ENCODE measurements around the gene ASS1. TPM values are rescaled to one million over a fixed set of nuclear protein-coding genes. Genes with fewer than 3 reads are reported as not detected.

ASS1 gene
- total RNA-seq, 1 experiment from 2014 or later: 5.8 TPM

- Histone ChIP-seq H3K9me3 (ENCODE audit: low read depth, low read length, poor library complexity, severe bottlenecking) (no peaks in the 10 kb centered on the region), H3K27ac (ENCODE audit: low read depth, low read length, poor library complexity, severe bottlenecking) (no peak overlapping the region), H3K4me3 (ENCODE audit: low read depth, low read length, poor library complexity, severe bottlenecking) (no peak overlapping the region), H3K27me3 (replicated peaks; ENCODE audit: insufficient read depth, low read depth, low read length, poor library complexity) (no peaks in the 10 kb centered on the region), H3K4me1 (ENCODE audit: insufficient read depth, low read length, poor library complexity, severe bottlenecking) (no peaks in the 10 kb centered on the region), H3K36me3 (ENCODE audit: insufficient read depth, low read length, poor library complexity, severe bottlenecking) (no peaks in the 10 kb centered on the region)
- no peak for TF ChIP-seq CTCF (conservative IDR thresholded peaks at IDR 0.05; ENCODE audit: low read depth, low read length)
- TF ChIP-seq EZH2 (IDR thresholded peaks at IDR 0.05; ENCODE audit: borderline replicate concordance, low read depth, low read length, poor library complexity, severe bottlenecking): no peak
- no peak for DNase-seq (ENCODE audit: low spot score)
- CTCF ChIA-PET: no interaction called here
- POLR2A ChIA-PET (ENCODE audit: low non-redundant PET): no interaction called here
- intact Hi-C loops (cut with micrococcal nuclease; ENCODE audit: unreplicated experiment): no loop called here
- BruUV-seq (replicated peaks): no TSS peak
Measured at GRCh38 chr9:130402243-130402642, 42.5 kb upstream of the ASS1 start.

- Histone ChIP-seq H3K27me3 (replicated peaks; ENCODE audit: insufficient read depth, low read depth, low read length, poor library complexity) (no peaks in the 10 kb centered on the region), H3K36me3 (ENCODE audit: insufficient read depth, low read length, poor library complexity, severe bottlenecking) (no peaks in the 10 kb centered on the region), H3K9me3 (ENCODE audit: low read depth, low read length, poor library complexity, severe bottlenecking) (no peaks in the 10 kb centered on the region), H3K4me1 (ENCODE audit: insufficient read depth, low read length, poor library complexity, severe bottlenecking) (no peaks in the 10 kb centered on the region), H3K27ac (ENCODE audit: low read depth, low read length, poor library complexity, severe bottlenecking) (no peak overlapping the region), H3K4me3 (ENCODE audit: low read depth, low read length, poor library complexity, severe bottlenecking) (no peak overlapping the region)
- ChIA-PET CTCF (no interaction called here), POLR2A (ENCODE audit: low non-redundant PET) (no interaction called here)
- TF ChIP-seq EZH2 (IDR thresholded peaks at IDR 0.05; ENCODE audit: borderline replicate concordance, low read depth, low read length, poor library complexity, severe bottlenecking): no peak
- no peak for TF ChIP-seq CTCF (conservative IDR thresholded peaks at IDR 0.05; ENCODE audit: low read depth, low read length)
- intact Hi-C loops (cut with micrococcal nuclease; ENCODE audit: unreplicated experiment): no loop called here
- BruUV-seq (replicated peaks): no TSS peak
- no peak for DNase-seq (ENCODE audit: low spot score)
Measured at GRCh38 chr9:130402645-130403440, 41.9 kb upstream of the ASS1 start.

GRCh38 chr9:130405657-130406257 is 39.0 kb upstream of the ASS1 start:
- no peaks in the 10 kb centered on the region for H3K9me3 ChIP-seq (ENCODE audit: low read depth, low read length, poor library complexity, severe bottlenecking)
- no peaks in the 10 kb centered on the region for H3K4me1 ChIP-seq (ENCODE audit: insufficient read depth, low read length, poor library complexity, severe bottlenecking)
- BruUV-seq (replicated peaks): no TSS peak
- ChIA-PET CTCF (no interaction called here), POLR2A (ENCODE audit: low non-redundant PET) (no interaction called here)
- no peak overlapping the region for H3K4me3 ChIP-seq (ENCODE audit: low read depth, low read length, poor library complexity, severe bottlenecking)
- H3K27me3 ChIP-seq (replicated peaks; ENCODE audit: insufficient read depth, low read depth, low read length, poor library complexity): peaks cover under 1% of the 10 kb centered on the region
- no peak for DNase-seq (ENCODE audit: low spot score)
- H3K27ac ChIP-seq (ENCODE audit: low read depth, low read length, poor library complexity, severe bottlenecking): no peak overlapping the region
- H3K36me3 ChIP-seq (ENCODE audit: insufficient read depth, low read length, poor library complexity, severe bottlenecking): no peaks in the 10 kb centered on the region
- intact Hi-C loops (cut with micrococcal nuclease; ENCODE audit: unreplicated experiment): no loop called here
- no peak for TF ChIP-seq CTCF (conservative IDR thresholded peaks at IDR 0.05; ENCODE audit: low read depth, low read length)
- TF ChIP-seq EZH2 (IDR thresholded peaks at IDR 0.05; ENCODE audit: borderline replicate concordance, low read depth, low read length, poor library complexity, severe bottlenecking): no peak
